Measurements from ENCODE around the gene TNFAIP8.

Gene TNFAIP8

DNA sequence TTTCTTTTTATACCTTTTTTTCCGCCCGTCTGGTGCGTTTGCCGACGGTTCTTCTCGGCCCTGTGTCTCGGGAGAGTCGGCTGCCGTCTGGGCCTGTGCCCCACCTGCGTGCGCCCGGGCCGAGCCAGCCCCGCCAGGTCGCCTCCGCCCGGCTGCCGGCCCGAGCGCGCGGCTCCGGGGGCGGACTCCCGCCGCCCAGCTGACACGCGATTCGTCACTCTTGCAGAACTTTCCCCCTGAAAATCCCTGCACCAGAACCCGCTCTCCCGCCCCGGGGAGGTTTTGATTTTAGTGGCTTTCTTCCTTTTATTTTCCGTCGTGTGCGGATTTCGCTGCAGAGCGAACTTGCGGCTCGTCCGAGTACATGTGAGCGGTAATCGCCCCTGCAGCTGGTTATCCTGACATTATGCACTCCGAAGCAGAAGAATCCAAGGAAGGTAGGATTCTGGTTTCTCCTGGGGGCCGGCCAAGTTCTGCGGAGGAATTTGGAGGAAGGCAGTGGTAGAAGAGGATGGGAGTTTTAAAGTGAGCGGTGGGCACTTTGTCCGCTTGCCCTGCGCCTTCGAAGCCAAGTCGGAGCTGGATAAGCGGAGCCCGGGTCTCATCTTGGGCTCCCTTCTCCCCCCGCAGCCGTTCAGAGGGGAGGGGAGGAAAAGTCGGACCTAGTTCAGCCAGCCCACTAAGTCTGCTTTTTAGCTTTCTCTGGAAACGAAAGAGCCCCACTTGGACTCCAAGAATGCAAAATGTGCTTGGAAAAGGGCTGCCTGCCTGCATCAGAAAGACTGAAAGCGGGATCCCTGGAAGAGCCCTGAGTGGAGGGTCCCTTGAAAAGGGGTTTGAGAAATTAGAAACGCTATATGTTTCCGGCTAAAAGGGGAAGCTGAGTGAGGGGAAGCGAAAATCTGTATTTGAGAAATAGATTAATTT lies at the start of gene TNFAIP8:
TNFAIP8 (plus strand) TSS at position 335 of the 927 bp plus-strand sequence; CDS start at position 407, 72 bp downstream.
- peak within 1 kb of the TSS; percentile 87 for H2AFZ ChIP-seq (ENCODE audit: low read depth, low read length)
- H3K4me3 ChIP-seq (ENCODE audit: low read length) = peak within 1 kb of the TSS; percentile 54
- peaks cover 14% of the 10 kb centered on the region for H3K4me1 ChIP-seq (ENCODE audit: insufficient read depth, low read length)
- H3K27me3 ChIP-seq (ENCODE audit: insufficient read depth, low read length) = no peaks in the 10 kb centered on the region
- no peaks in the 10 kb centered on the region for H3K36me3 ChIP-seq (ENCODE audit: insufficient read depth, low read length)
- no peaks in the 10 kb centered on the region for H3K9me3 ChIP-seq (ENCODE audit: low read length)

- H3K27me3 ChIP-seq (ENCODE audit: insufficient read depth, low read length) = no peaks in the 10 kb centered on the region
- no peaks in the 10 kb centered on the region for H3K9me3 ChIP-seq (ENCODE audit: low read length)
- no peaks in the 10 kb centered on the region for H3K36me3 ChIP-seq (ENCODE audit: insufficient read depth, low read length)
- no peak overlapping the region for H2AFZ ChIP-seq (ENCODE audit: low read depth, low read length)
- H3K4me3 ChIP-seq (ENCODE audit: low read length) = no peak overlapping the region
- H3K4me1 ChIP-seq (ENCODE audit: insufficient read depth, low read length) = no peaks in the 10 kb centered on the region
These were observed 48.6 kb upstream of the TNFAIP8 start for GRCh38 chr5:119307170-119307569.

GRCh38 chr5:119309326-119309725 lies 46.5 kb upstream of the TNFAIP8 start:
- no peak overlapping the region for H2AFZ ChIP-seq (ENCODE audit: low read depth, low read length)
- H3K4me1 ChIP-seq (ENCODE audit: insufficient read depth, low read length) = no peaks in the 10 kb centered on the region
- no peaks in the 10 kb centered on the region for H3K9me3 ChIP-seq (ENCODE audit: low read length)
- no peaks in the 10 kb centered on the region for H3K36me3 ChIP-seq (ENCODE audit: insufficient read depth, low read length)
- no peak overlapping the region for H3K4me3 ChIP-seq (ENCODE audit: low read length)
- H3K27me3 ChIP-seq (ENCODE audit: insufficient read depth, low read length) = no peaks in the 10 kb centered on the region

GRCh38 chr5:119311688-119312087 lies 44.1 kb upstream of the TNFAIP8 start:
- H3K9me3 ChIP-seq (ENCODE audit: low read length) = no peaks in the 10 kb centered on the region
- no peaks in the 10 kb centered on the region for H3K27me3 ChIP-seq (ENCODE audit: insufficient read depth, low read length)
- H3K4me1 ChIP-seq (ENCODE audit: insufficient read depth, low read length) = no peaks in the 10 kb centered on the region
- no peak overlapping the region for H2AFZ ChIP-seq (ENCODE audit: low read depth, low read length)
- H3K36me3 ChIP-seq (ENCODE audit: insufficient read depth, low read length) = no peaks in the 10 kb centered on the region
- no peak overlapping the region for H3K4me3 ChIP-seq (ENCODE audit: low read length)

DNA sequence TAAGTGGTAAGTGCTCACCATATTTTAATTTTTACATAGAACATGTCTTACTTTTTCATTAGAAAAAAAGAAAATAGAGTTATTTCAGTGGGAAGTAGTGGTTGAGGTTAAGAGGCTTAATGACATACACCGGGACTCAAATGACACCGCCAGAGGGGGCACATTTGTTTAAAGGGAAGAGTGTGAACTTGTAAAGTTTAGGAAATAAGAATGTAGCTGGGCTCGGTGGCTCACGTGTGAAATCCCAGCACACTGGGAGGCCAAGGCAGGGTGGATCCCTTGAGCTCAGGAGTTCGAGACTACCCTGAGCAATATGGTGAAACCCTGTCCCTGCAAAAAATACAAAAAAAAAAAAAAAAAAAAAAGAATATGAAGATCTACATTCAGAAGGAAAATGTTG lies 43.4 kb upstream of the TNFAIP8 start:
- Histone ChIP-seq H3K36me3 (ENCODE audit: insufficient read depth, low read length) (no peaks in the 10 kb centered on the region), H3K9me3 (ENCODE audit: low read length) (no peaks in the 10 kb centered on the region), H3K4me3 (ENCODE audit: low read length) (no peak overlapping the region), H2AFZ (ENCODE audit: low read depth, low read length) (no peak overlapping the region), H3K4me1 (ENCODE audit: insufficient read depth, low read length) (no peaks in the 10 kb centered on the region), H3K27me3 (ENCODE audit: insufficient read depth, low read length) (no peaks in the 10 kb centered on the region)

DNA sequence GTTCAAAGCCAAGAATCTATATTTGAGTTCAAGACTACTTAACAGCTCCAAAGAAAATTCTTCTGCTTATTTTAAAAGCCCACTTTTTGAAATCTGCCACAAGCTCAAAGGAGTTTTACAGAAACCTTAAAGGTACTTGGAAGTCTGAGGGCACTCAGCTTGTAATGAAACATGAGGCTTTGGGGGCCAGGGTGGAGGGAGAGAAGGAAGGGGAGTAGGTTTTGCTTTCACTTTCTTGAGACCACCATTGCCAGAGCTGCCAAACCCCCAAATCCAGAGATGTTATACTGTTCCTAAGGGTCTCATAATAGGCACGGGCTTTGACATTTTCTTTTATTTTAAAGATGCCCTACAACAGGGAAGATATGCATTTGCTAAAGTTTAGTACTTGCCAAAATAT lies 42.6 kb upstream of the TNFAIP8 start:
- no peaks in the 10 kb centered on the region for H3K9me3 ChIP-seq (ENCODE audit: low read length)
- H3K4me1 ChIP-seq (ENCODE audit: insufficient read depth, low read length) = no peaks in the 10 kb centered on the region
- no peaks in the 10 kb centered on the region for H3K27me3 ChIP-seq (ENCODE audit: insufficient read depth, low read length)
- H2AFZ ChIP-seq (ENCODE audit: low read depth, low read length) = no peak overlapping the region
- no peak overlapping the region for H3K4me3 ChIP-seq (ENCODE audit: low read length)
- no peaks in the 10 kb centered on the region for H3K36me3 ChIP-seq (ENCODE audit: insufficient read depth, low read length)

GRCh38 chr5:119313658-119314605 lies 41.9 kb upstream of the TNFAIP8 start:
- no peaks in the 10 kb centered on the region for H3K36me3 ChIP-seq (ENCODE audit: insufficient read depth, low read length)
- no peaks in the 10 kb centered on the region for H3K27me3 ChIP-seq (ENCODE audit: insufficient read depth, low read length)
- no peaks in the 10 kb centered on the region for H3K9me3 ChIP-seq (ENCODE audit: low read length)
- no peak overlapping the region for H3K4me3 ChIP-seq (ENCODE audit: low read length)
- H2AFZ ChIP-seq (ENCODE audit: low read depth, low read length) = no peak overlapping the region
- H3K4me1 ChIP-seq (ENCODE audit: insufficient read depth, low read length) = no peaks in the 10 kb centered on the region

- Histone ChIP-seq H3K27me3 (ENCODE audit: insufficient read depth, low read length) (no peaks in the 10 kb centered on the region), H3K36me3 (ENCODE audit: insufficient read depth, low read length) (no peaks in the 10 kb centered on the region), H3K4me3 (ENCODE audit: low read length) (no peak overlapping the region), H3K4me1 (ENCODE audit: insufficient read depth, low read length) (no peaks in the 10 kb centered on the region), H2AFZ (ENCODE audit: low read depth, low read length) (no peak overlapping the region), H3K9me3 (ENCODE audit: low read length) (no peaks in the 10 kb centered on the region)
These were observed 40.3 kb upstream of the TNFAIP8 start for GRCh38 chr5:119315516-119315949.

DNA sequence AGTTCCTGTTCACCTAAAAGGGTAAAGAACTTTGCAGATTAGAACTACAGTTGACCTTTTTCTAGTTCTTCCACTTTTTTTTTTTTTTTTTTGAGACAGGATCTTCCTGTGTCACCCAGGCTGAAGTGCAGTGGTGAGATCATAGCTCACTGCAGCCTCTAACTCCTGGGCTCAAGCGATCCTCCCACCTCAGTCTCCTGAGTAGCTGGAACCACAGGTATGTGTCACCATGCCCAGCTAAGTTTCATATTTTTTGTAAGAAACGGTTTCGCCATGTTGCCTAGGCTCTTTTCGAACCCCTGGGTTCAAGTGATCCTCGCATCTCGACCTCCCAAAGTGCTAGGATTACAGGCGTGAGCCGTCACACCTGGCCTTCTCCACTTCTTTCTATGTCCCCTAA lies 39.7 kb upstream of the TNFAIP8 start:
- Histone ChIP-seq H3K27me3 (ENCODE audit: insufficient read depth, low read length) (no peaks in the 10 kb centered on the region), H3K9me3 (ENCODE audit: low read length) (no peaks in the 10 kb centered on the region), H2AFZ (ENCODE audit: low read depth, low read length) (no peak overlapping the region), H3K4me3 (ENCODE audit: low read length) (no peak overlapping the region), H3K36me3 (ENCODE audit: insufficient read depth, low read length) (no peaks in the 10 kb centered on the region), H3K4me1 (ENCODE audit: insufficient read depth, low read length) (no peaks in the 10 kb centered on the region)

- Histone ChIP-seq H3K36me3 (ENCODE audit: insufficient read depth, low read length) (no peaks in the 10 kb centered on the region), H3K27me3 (ENCODE audit: insufficient read depth, low read length) (no peaks in the 10 kb centered on the region), H3K4me1 (ENCODE audit: insufficient read depth, low read length) (no peaks in the 10 kb centered on the region), H2AFZ (ENCODE audit: low read depth, low read length) (no peak overlapping the region), H3K9me3 (ENCODE audit: low read length) (no peaks in the 10 kb centered on the region), H3K4me3 (ENCODE audit: low read length) (no peak overlapping the region)
These were observed 38.9 kb upstream of the TNFAIP8 start for GRCh38 chr5:119316906-119317305.

GRCh38 chr5:119318256-119318894 lies 37.4 kb upstream of the TNFAIP8 start:
- Histone ChIP-seq H2AFZ (ENCODE audit: low read depth, low read length) (no peak overlapping the region), H3K9me3 (ENCODE audit: low read length) (no peaks in the 10 kb centered on the region), H3K36me3 (ENCODE audit: insufficient read depth, low read length) (no peaks in the 10 kb centered on the region), H3K27me3 (ENCODE audit: insufficient read depth, low read length) (no peaks in the 10 kb centered on the region), H3K4me3 (ENCODE audit: low read length) (no peak overlapping the region), H3K4me1 (ENCODE audit: insufficient read depth, low read length) (no peaks in the 10 kb centered on the region)

- Histone ChIP-seq H3K4me3 (ENCODE audit: low read length) (no peak overlapping the region), H3K4me1 (ENCODE audit: insufficient read depth, low read length) (no peaks in the 10 kb centered on the region), H3K27me3 (ENCODE audit: insufficient read depth, low read length) (no peaks in the 10 kb centered on the region), H2AFZ (ENCODE audit: low read depth, low read length) (no peak overlapping the region), H3K36me3 (ENCODE audit: insufficient read depth, low read length) (no peaks in the 10 kb centered on the region), H3K9me3 (ENCODE audit: low read length) (no peaks in the 10 kb centered on the region)
These were observed 36.4 kb upstream of the TNFAIP8 start for GRCh38 chr5:119319401-119319800.

DNA sequence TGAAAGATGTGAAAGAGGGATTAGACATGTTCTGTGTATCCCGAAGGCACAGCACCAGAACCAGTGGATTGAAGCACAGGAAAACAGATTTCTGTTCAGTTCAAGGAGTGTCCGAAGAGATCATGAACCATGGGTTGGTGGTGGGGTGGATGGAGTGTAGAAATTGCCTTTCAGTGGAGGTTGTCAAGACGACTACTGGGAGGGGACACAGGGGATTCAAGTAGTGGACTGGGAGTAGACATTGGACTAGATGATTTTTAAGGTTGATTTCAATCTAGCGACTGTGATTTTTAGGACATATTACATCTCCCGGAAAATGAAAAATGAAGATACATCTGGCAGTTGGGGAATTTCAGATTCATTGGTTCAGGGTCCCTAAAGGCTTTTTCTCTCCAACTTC lies 35.9 kb upstream of the TNFAIP8 start:
- no peak overlapping the region for H3K4me3 ChIP-seq (ENCODE audit: low read length)
- no peaks in the 10 kb centered on the region for H3K27me3 ChIP-seq (ENCODE audit: insufficient read depth, low read length)
- no peaks in the 10 kb centered on the region for H3K4me1 ChIP-seq (ENCODE audit: insufficient read depth, low read length)
- H3K9me3 ChIP-seq (ENCODE audit: low read length) = no peaks in the 10 kb centered on the region
- no peak overlapping the region for H2AFZ ChIP-seq (ENCODE audit: low read depth, low read length)
- no peaks in the 10 kb centered on the region for H3K36me3 ChIP-seq (ENCODE audit: insufficient read depth, low read length)
